Fibroblast of the conjunctiva (primary cell): Measurements from ENCODE around the gene LDB1.

Source experiments
- DNase-seq: peaks from one replicate; pipeline ENCODE4 v3.0.0-alpha.2; 2010; ENCODE audit warnings: low read depth

The LDB1 gene

DNA sequence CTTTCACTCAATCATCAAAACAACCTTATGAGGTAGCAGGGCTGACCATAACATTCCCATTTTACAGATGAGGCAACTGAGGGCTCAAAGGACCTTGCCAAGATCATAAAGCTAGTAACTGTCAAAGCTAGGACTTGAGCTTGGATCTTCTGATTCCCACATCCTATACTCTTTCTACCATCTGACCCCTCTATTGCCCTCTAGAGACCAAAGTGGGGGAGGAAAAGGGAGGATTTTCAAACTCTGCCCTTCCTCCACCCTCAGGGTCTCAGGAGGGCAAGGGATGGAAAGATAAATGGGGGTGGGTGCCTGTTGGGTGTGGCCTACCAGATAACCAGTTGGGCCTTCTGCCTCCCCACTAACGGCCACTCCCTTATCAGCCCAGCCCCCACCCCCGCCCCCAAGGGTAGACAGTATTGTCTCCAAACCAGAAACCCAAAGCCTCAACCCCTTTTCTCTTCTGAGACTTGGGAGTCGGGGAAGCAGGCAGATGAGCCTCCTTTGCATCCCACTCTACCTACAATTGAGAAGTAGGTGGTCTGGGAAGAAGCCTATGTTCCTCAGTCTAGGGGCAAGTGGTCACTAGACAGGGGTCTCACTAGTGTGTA is 7.9 kb downstream of the LDB1 start:
- DNase-seq = no peak

DNA sequence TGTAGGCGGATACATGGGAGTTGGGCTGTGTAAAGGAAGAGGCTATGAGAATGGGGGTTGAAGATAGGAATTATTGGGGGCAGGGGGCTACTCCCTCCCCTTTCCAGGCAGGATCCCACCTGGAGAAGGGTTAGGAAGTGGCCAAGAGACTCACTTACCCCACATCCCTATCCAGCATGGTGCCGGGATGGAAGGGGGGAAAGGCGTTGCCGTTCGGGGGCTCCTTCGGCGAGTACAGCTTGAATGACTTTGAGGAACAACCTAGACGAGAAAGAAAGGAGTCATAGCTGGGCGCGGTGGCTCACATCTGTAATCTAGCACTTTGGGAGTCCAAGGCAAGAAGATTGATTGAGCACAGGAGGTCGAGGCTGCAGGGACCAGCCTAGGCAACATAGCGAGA is 8.9 kb downstream of the LDB1 start:
- no peak for DNase-seq

DNA sequence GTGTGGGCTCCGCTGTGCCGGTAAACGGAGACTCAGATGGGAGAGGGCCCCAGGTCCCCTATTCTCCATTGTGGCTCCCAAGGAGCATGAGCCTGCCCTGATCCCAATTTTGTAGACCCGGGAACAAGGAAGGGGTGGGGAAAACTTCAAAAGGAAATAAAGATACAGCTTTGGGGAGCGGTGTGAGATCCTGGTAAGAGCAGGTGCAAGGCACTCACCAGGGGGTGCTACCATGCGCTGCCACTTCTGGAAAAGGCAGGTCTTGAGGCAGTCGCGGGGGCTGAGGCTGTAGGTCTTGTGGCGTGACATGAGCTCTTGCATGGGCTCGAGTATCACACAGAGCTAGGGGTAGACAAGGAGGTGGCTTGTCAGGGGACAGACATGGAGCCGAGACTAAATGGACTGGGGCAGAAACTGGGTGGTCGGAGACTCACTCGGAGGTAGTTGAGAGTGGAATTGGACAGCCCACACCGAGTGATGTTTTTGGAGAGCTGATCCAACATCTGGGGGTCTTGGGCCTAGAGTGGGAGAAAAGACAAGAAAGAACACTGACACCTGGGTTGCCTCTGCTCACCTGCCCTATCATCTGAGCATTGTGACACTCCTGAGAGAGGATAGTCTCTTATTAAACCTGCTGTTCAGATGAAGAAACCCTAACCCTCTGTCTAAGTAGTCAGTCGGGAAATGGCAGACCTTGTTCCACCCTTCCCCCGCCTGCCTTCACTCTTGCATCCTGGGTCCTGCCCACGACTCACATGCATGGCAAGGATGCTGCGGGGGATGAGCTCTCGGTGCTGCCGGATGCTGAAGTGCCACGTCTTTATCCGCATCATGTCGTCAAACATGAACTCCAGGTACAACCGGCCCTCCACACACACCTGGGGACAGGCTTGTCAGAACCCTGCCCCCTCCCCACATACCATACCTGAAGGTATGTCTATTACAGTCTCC is 10.7 kb downstream of the LDB1 start:
- DNase-seq = no peak

DNA sequence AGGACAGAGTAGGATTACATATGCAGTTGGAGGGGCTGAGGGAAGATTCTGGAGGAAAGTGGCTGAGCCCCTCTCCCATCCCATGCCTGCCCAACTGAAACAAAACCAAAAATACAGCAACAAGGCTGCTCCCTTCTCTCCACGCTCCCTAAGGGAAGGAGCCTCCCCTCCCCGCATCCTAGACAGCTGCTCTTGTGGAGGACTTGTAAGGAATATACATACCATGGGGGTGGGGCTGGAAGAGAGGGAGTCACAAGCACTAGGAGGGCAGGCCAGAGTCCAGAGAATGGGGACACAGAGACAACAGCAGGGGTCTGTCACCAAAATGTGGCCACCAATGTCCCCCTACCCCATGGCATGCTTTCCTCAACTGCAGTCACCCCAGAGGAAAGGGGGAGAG is 13.2 kb downstream of the LDB1 start:
- DNase-seq = no peak

DNA sequence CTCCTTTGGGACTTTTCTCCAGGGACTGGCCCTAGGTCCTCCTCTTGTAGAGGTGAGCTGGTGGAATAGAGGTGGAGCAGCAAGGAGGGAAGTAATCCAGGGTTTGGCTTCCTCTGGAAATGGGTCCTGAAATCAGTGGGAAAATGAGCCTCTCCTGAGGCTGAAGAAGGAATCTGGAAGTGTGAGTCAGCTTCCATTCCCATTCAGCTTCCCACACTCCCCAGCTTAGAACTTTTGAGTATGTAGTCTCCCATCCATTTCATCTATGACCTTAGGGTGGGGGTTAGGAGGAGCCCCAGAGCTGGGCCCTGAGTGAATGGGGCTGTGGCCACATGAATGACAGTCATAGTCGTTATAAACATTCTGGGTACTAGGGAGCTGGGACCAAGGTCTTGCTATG is 17.7 kb downstream of the LDB1 start:
- no peak for DNase-seq

DNA sequence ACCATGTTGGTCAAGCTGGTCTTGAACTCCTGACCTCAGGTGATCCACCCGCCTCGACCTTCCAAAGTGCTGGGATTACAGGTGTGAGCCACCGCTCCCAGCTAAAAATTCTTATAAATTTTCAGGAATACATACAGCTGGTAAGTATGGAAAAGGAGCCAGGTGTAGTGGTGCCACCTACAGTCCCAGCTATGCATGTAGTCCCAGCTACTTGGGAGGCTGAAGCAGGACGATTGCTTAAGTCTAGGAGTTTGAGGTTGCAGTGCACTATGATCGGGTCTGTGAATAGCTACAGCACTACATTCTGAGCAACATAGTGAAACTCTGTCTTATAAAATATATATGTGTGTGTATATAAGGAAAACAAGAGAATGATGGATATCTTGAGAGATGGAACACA is 19.0 kb downstream of the LDB1 start:
- DNase-seq = no peak

DNA sequence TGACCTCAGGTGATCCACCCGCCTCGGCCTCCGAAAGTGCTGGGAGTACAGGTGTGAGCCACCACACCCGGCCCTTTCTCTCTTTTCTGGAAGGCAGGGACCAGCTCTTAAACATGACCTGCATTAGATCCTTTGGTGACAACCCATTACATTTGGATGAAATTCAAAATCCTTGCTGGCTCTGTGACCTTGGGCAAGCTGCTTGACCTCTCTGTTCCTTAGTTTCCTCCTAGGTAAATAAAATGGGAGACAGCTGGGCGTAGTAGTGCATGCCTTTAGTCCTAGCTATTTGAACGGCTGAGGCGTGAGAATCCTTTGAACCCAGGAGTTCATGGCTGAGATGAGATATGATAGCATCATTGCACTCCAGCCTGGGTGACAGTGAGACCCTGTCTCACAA is 23.7 kb downstream of the LDB1 start:
- no peak for DNase-seq

DNA sequence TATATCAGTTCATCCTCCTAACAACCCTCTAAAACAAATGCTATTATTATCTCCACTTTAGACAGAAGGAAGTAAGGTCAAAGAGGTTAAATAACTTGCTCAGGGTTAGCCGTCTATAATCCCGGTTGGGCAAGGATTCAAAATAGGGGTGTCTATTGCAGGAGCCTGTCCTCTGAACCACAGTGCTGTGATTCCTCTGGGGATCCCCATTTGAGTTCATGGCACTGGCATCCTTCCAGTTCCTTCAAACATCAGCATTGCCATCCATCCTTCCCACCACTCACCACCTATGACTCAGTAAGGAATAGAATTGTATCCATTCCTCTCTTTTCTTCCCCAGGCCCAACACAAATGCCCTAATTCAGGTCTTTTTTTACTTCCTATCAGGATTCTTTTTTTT is 29.4 kb downstream of the LDB1 start:
- DNase-seq = no peak

DNA sequence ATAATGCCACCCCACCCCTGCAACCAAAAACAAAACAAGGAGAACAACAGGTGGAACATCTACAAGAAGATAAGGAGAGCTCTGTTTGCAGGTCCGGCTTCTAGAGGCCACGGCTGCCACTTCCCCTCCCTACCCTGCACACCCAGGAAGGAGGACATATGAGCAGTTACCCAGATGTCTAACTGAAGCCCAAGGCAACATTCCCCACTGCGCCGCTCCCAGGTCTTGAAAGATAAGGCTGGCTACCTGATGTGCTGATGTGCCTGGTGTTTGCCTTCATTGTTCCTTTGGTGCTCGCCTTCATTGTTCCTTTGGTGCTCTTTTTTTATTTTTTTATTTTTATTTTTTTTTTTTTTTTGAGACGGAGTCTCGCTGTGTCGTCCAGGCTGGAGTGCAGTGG is 34.0 kb downstream of the LDB1 start:
- no peak for DNase-seq

DNA sequence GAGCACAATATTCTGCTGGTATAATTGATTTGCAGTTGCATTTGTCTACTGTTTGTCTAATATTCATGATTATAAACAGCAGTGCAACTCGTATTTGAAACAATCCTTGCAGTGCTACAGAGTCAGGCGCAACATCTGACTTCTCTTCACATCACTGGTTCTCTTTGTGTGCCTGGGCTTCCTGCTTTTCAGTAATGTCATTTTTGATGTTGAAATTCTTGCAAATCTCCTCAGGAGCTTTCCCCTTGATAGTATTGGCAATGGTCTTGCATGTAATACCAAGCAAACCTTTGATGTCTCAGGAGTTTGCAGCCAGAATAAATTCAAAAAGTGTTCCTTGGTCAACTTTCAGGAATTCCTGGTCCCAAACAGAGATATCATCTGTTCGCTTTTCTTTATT is 34.8 kb downstream of the LDB1 start:
- no peak for DNase-seq

DNA sequence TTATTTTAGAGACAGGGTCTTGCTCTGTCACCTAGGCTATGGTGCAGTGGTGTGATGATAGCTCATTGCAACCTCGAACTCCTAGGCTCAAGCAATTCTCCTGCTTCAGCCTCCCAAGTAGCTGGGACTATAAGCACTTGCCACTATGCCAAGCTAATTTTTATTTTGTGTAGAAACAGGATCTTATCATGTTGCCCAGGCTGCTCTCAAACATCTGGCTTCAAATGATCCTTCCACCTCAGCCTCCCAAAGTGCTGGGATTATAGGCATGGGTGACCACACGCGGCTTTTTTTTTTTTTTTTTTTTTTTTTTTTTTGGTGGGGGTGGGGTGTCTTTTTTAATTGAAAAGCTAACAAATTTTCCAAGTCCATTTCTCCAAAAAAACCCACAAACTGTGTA is 36.6 kb downstream of the LDB1 start:
- DNase-seq = no peak

DNA sequence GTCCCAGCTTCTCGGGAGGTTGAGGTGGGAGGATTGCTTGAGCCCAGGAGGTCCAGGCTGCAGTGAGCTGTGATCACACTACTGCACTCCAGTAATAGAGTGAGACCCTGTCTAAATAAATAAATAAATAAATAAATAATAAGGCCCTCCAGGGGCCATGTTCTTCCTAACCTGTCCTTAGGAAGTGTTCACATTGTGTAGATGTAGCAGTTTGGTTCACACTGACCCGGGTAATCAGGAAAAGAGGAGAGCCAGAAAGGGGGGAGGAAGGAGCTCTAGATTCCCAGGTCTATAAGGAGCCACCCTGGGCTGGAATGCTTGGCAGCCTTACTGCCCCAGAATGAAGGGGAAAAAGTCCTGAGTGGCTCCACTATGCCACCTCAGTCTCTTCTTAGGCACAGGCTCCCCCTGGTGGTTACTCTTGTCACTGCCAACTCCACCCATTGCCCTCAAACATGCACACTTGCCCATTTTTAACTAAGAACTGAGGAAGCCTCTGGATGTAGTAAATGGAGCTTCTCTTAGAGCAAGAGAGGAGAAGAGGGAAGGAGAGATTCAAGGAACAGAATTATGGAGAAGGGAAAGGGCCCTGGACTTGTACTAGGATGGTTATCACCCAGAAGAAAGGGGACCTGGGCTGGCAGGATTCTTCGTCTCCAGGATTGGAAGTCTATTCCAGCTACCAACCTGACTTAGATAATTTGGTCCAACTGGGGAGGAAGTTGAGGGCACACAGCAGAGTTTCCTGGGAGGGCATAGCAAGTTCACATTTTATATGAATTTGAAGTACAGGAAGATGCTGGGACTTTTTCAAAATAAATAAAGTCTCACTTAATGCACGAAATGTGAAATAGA is 47.3 kb downstream of the LDB1 start:
- DNase-seq = peak; percentile 66

DNA sequence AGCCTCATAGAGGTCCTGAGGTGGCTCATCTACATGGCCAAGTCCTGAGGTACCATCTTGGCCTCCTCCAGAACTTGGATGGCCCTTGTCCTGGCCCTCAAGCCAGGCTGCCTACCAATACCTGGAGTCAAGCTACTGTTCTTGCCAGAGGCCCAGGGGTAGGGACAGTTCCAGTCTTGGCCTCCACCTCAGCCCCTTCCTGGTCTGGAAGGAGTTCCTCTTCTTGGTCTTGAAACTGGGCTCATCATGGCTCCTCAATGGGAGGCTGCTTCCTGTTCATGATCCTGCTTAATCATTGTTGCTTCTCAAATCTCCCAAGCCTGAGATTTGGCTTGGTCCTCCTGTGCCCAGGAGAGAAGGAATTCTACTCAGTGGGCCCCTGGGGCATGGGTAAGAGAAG is 51.1 kb downstream of the LDB1 start:
- DNase-seq = no peak

DNA sequence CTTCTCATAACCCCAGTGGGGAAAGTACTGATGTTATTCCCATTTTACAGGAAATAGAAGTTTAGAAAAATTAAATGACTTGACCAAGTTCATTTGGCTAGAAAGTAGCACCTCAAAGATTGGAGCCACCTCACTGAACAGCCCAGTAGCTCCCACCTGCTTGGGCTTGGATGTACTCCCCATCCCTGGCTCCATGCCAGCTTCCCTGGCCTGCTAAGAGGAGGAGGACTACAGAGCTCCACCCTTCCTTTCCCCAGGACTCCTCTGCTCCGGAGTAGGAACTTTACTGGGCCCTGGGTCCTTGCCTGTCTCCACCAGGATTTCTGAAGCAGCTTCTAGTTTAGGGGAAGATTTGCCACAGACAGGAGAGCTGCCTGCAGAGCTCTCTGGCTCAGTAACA is 52.0 kb downstream of the LDB1 start:
- no peak for DNase-seq

DNA sequence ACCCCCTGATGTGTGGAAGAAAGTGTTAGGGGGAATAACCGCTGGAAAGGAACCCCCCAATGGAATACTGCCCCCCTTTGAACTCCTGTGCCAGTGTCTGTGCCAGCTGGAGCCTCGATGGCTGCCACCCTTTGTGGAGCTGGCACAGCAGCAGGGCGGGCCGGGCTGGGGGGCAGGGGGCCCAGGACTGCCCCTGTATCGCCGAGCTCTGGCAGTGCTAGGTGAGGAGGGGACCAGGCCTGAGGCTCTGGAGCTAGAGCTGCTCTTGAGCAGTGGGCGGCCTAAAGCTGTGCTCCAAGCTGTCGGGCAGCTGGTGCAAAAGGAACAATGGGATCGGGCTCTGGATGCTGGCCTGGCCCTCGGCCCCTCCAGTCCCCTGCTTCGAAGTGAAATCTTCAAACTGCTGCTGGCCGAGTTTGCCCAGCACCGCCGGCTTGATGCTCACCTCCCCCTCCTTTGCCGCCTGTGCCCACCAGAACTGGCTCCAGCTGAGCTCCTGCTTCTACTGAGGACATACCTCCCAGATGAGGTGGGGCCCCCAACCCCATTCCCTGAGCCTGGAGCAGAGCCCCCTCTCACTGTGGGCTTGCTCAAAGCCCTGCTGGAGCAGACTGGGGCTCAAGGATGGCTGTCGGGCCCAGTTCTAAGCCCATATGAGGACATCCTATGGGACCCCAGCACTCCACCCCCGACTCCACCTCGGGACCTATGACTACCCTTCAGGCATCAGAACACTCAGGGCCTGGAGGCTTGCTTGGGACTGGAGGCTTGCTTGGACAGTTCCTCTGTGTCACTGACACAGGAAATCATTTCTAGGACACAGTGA is 52.9 kb downstream of the LDB1 start:
- DNase-seq = no peak

DNA sequence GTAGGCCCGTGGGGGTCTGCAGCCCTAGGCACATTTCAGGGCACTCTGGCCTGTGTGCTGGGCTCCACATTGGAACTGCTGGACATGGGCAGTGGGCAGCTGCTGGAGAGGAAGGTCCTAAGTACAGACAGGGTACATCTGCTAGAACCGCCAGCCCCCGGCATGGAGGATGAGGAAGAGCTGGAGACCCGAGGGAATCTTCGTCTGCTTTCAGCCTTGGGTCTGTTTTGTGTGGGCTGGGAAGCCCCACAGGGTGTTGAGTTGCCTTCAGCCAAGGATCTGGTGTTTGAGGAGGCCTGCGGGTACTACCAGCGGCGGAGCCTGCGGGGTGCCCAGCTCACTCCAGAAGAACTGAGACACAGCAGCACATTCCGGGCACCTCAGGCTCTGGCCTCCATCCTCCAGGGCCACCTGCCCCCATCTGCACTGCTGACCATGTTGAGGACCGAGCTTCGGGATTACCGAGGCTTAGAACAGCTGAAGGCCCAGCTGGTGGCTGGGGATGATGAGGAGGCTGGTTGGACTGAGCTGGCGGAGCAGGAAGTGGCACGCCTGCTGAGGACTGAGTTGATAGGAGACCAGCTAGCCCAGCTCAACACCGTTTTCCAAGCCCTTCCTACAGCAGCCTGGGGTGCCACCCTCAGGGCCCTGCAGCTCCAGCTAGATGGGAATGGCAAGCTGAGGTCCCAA is 53.6 kb downstream of the LDB1 start:
- no peak for DNase-seq

DNA sequence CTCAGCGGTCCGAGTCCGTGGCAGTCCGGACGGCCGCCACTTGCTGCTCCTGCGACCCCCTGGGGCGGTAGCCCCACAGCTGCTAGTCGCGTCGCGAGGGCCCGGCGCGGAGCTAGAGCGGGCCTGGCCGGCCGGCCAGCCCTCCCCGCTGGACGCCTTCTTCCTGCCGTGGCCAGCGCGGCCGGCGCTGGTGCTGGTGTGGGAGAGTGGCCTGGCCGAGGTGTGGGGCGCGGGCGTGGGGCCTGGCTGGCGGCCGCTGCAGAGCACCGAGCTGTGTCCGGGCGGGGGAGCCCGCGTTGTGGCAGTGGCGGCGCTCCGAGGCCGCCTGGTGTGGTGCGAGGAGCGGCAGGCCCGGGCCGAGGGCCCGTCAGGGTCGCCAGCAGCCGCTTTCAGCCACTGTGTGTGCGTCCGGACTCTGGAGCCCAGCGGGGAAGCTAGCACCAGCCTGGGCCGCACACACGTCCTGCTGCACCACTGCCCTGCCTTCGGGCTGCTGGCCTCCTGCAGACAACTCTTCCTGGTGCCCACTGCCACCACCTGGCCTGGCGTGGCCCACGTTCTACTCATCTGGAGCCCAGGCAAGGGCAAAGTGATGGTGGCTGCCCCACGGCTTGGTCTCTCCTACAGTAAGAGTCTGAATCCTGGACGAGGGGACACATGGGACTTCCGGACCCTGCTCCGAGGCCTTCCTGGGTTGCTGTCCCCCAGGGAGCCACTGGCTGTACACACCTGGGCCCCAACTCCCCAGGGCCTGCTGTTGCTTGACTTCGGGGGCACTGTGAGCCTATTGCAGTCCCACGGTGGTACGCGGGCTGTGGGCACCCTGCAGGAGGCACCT is 54.4 kb downstream of the LDB1 start:
- DNase-seq = no peak

DNA sequence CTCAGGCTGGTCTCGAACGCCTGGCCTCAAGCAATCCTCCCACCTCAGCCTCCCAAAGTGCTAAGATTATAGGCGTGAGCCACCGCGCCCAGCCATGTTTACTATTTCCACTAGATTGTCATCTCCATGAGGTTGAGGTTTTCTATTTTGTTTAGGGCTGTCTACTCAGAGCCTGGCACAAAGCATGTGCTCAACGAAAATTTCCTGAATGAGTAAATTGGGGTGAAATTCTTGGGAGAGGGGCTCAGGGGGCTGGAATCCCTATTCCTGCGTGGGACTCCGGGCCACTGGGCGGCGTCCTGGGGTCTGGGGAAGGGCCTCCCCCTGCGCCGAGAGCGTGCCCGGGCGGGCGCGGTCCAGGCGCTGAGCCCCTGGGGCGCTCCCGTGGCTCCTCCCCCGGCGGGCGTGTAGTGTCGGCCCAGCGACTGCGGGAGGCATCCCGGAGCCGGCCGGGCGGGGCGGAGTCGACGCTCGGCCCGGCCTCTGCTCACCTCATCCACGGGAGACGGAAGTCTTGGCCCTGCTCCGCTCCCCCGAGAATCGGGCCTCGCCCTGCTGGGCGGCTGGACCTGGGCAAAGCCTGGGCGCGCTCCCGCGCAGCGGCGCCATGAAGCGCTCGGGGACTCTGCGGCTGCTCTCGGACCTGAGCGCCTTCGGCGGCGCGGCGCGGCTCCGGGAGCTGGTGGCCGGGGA is 55.2 kb downstream of the LDB1 start, which contains the start of gene HPS6:
HPS6 (plus strand) TSS at position 482 of the 693 bp plus-strand sequence; CDS start at position 608, 126 bp downstream.
- DNase-seq = peak; percentile 81

DNA sequence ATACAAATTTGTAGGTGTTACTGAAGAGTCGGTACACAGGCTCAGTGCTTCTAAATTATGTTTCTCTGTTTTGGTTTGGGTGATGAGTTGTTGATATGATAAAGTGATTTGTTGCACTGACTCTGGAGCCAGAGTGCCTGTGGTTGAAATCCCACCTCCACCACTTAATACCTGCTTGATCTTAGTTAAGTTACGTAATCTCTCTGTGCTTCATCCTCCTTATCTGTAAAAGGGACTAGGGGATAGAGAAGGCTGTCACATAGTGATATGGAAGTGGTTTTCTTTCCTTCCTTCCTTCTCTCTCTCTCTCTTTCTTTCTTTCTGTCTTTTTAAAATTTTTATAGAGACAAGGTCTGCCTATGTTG is 55.7 kb downstream of the LDB1 start:
- no peak for DNase-seq

DNA sequence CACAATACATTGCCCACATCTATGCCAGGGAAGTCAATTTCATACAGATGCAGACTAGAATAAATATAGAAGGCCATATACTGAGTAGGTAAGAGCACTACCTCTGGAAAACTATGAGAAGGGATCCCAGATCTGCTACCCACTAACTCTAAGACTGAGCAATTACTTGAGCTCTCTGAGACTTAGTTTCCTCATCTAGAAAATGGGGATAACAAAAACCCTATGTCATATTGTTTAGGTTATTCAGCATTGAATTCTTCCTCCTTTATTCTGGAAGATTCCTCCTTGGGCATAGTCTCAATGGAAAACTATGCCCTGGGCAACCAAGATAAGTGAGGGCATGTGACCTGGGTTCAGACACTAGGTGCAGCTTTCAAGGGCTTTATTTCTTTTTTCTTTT is 60.2 kb downstream of the LDB1 start:
- DNase-seq = no peak
